Measurements from ENCODE around the gene SPRY2. TPM values are rescaled to one million over a fixed set of nuclear protein-coding genes. Genes with fewer than 3 reads are reported as not detected.

Gene SPRY2
- total RNA-seq, 2 donors from 2014 or later: 26.5 to 33.3 TPM

GRCh38 chr13:80386592-80386991 lies 45.7 kb upstream of the SPRY2 start:
- intact Hi-C loops (cut with DNase I): no loop called here
- peak in 3 of 4 donors; percentile 24 to 49 (median 40) for DNase-seq
- H3K4me1 ChIP-seq: peaks cover 16% of the 10 kb centered on the region
- H3K27ac ChIP-seq: no peak overlapping the region
- peak; percentile 91 for ATAC-seq
- TF ChIP-seq, protein P1, sequence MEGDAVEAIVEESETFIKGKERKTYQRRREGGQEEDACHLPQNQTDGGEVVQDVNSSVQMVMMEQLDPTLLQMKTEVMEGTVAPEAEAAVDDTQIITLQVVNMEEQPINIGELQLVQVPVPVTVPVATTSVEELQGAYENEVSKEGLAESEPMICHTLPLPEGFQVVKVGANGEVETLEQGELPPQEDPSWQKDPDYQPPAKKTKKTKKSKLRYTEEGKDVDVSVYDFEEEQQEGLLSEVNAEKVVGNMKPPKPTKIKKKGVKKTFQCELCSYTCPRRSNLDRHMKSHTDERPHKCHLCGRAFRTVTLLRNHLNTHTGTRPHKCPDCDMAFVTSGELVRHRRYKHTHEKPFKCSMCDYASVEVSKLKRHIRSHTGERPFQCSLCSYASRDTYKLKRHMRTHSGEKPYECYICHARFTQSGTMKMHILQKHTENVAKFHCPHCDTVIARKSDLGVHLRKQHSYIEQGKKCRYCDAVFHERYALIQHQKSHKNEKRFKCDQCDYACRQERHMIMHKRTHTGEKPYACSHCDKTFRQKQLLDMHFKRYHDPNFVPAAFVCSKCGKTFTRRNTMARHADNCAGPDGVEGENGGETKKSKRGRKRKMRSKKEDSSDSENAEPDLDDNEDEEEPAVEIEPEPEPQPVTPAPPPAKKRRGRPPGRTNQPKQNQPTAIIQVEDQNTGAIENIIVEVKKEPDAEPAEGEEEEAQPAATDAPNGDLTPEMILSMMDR (IDR thresholded peaks at IDR 0.05): no peak
- no peaks in the 10 kb centered on the region for H3K27me3 ChIP-seq
- no peak overlapping the region for H3K4me3 ChIP-seq
- H3K9me3 ChIP-seq: no peaks in the 10 kb centered on the region
- no peaks in the 10 kb centered on the region for H3K36me3 ChIP-seq (replicated peaks in 1 of 2; ENCODE audit: insufficient read depth in 1 of 2, low read depth in 2 of 2)

GRCh38 chr13:80386002-80386401 lies 45.1 kb upstream of the SPRY2 start:
- intact Hi-C loops (cut with DNase I): no loop called here
- H3K9me3 ChIP-seq: no peaks in the 10 kb centered on the region
- ATAC-seq (no peak), DNase-seq (no peak)
- no peak overlapping the region for H3K27ac ChIP-seq
- no peak for TF ChIP-seq POLR2A (IDR thresholded peaks at IDR 0.05)
- TF ChIP-seq, protein P1 (IDR thresholded peaks at IDR 0.05): no peak
- H3K36me3 ChIP-seq (replicated peaks in 1 of 2; ENCODE audit: insufficient read depth in 1 of 2, low read depth in 2 of 2): no peaks in the 10 kb centered on the region
- H3K4me1 ChIP-seq: peaks cover 16% of the 10 kb centered on the region
- no peak overlapping the region for H3K4me3 ChIP-seq
- H3K27me3 ChIP-seq: no peaks in the 10 kb centered on the region

- no peak for TF ChIP-seq POLR2A (IDR thresholded peaks at IDR 0.05)
- TF ChIP-seq, protein P1 (IDR thresholded peaks at IDR 0.05): no peak
- no peak overlapping the region for H3K27ac ChIP-seq
- 90 to 91% methylated on average over 2 of the region's 2 CpGs for WGBS, 2 donors
- H3K4me3 ChIP-seq: no peak overlapping the region
- H3K4me1 ChIP-seq: peaks cover 16% of the 10 kb centered on the region
- no peaks in the 10 kb centered on the region for H3K36me3 ChIP-seq (replicated peaks in 1 of 2; ENCODE audit: insufficient read depth in 1 of 2, low read depth in 2 of 2)
- H3K9me3 ChIP-seq: no peaks in the 10 kb centered on the region
- DNase-seq: no peak
- intact Hi-C loops (cut with DNase I): no loop called here
- ATAC-seq: no peak
- no peaks in the 10 kb centered on the region for H3K27me3 ChIP-seq
Observed at GRCh38 chr13:80382576-80382975, 41.6 kb upstream of the SPRY2 start.

GRCh38 chr13:80379245-80379644 lies 38.3 kb upstream of the SPRY2 start:
- Histone ChIP-seq H3K4me1 (peaks cover 14% of the 10 kb centered on the region), H3K27me3 (no peaks in the 10 kb centered on the region), H3K36me3 (replicated peaks in 1 of 2; ENCODE audit: insufficient read depth in 1 of 2, low read depth in 2 of 2) (no peaks in the 10 kb centered on the region), H3K4me3 (no peak overlapping the region), H3K27ac (no peak overlapping the region), H3K9me3 (no peaks in the 10 kb centered on the region)
- intact Hi-C loops (cut with DNase I): loop anchor here (10.0 kb wide), 1 partner anchor 704 kb away; no protein-coding TSS in a partner anchor
- no peak for DNase-seq
- TF ChIP-seq POLR2A (IDR thresholded peaks at IDR 0.05): no peak
- TF ChIP-seq, protein P1 (IDR thresholded peaks at IDR 0.05): no peak
- no peak for ATAC-seq
- 65 to 82% methylated on average over 3 of the region's 3 CpGs for WGBS, 2 donors

- Histone ChIP-seq H3K4me1 (peaks cover 24% of the 10 kb centered on the region), H3K9me3 (no peaks in the 10 kb centered on the region), H3K27ac (no peak overlapping the region), H3K36me3 (replicated peaks in 1 of 2; ENCODE audit: insufficient read depth in 1 of 2, low read depth in 2 of 2) (no peaks in the 10 kb centered on the region), H3K4me3 (no peak overlapping the region), H3K27me3 (no peaks in the 10 kb centered on the region)
- no peak for ATAC-seq
- no peak for DNase-seq
- WGBS, 2 donors: 75 to 84% methylated on average over 1 of the region's 1 CpG
- intact Hi-C loops (cut with DNase I): loop anchor here (10.0 kb wide), 1 partner anchor 702 kb away; no protein-coding TSS in a partner anchor
- TF ChIP-seq POLR2A (IDR thresholded peaks at IDR 0.05): no peak
- TF ChIP-seq, protein P1 (IDR thresholded peaks at IDR 0.05): no peak
Observed at GRCh38 chr13:80376554-80376953, 35.6 kb upstream of the SPRY2 start.

Measured in body of pancreas (tissue), 4 donors.